Measurements from ENCODE around the gene MYL3.
"Not testable (repeated sequence)": the region's sequence is repeated elsewhere in the genome, so short reads cannot be mapped to it uniquely, and the experiment has no call there.

Gene MYL3

DNA sequence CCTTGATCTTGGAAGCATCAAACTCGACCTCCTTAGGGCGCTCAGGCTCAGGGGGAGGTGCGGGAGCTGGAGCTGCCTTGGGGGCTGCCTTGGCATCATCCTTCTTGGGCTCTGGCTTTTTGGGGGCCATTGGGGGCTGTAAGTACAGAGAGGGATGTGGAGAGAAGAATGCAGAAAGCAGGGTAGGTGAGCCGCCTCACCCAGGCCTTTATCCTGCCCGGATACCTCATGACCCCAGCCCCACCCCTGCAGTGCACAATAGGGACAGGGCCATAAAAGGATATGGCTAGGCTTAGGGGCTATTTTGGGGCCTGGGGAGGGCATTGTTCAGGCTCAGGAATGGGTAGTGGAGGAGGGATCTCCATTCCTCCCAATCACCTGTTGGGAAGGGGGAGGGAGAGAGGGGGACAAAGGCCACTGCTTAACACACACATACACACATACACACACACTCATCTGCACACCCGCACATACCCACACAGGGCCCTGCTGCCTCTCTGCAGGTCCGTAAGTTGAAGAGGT lies at the start of gene MYL3:
Gene MYL3 (minus strand): TSS at position 184 of the 522 bp plus-strand sequence. CDS start 54 bp downstream, at position 130.
- DNase-seq = no peak

DNA sequence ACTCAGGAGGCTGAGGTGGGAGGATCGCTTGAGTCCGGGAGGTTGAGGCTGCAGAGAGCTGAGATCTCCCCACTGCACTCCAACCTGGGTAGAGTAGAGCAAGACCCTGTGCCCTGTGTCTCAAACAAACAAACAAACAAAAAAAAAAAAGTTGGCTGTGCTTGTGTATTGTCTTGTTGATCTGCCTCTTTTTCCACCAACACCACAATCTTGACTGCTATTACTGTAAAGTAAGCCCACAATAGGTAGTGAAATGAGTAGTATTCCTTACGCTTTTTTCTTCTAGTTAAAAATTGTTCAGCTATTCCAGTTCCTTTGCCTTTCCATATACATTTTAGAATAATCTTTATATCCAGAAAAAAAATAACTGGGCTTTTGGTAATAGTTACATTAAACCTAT lies 49.7 kb upstream of the MYL3 start:
- DNase-seq = no peak

DNA sequence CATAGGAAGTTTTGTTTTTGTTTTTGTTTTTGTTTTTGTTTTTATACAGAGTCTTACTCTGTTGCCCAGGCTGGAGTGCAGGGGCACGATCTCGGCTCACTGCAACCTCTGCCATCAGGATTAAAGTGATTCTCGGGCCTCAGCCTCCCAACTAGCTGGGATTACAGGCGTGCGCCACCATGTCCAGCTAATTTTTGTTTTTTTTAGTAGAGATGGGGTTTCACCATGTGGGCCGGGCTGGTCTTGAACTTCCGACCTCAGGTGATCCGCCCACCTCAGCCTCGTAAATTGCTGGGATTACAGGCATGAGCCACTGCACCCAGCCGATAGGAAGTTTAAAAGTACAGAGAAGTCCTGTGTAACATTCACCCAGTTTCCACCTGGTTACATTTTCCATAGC lies 47.7 kb upstream of the MYL3 start:
- DNase-seq = not testable (repeated sequence)

DNA sequence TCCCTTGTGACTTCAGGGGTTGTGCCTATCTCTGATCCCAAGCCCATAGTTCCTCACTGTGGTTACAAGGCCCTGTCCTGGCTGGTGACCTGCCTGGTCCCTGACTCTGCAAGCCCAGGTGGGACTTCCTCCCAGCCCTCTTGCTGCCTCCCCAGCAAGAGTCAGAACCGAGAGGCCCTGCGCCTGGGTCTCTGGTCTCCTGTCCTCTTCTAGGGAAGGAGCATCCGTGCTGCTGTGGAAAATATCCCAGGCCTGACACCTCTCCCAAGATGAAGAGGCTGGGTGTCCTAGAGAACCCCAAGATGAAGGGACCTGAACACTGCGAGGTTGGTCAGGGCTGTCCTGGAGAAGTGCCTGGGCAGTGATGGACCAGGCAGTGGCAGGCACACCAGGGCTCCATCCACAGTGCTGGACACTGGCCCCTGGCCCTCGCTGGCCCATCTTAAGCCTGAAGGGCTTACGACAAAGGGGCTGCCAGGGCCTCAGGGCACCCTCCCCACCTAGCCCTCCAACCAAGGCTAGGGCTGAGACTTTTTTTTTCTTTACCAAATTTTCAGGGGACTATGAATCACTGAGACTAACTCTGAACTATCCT lies 47.0 kb upstream of the MYL3 start:
- DNase-seq = no peak

DNA sequence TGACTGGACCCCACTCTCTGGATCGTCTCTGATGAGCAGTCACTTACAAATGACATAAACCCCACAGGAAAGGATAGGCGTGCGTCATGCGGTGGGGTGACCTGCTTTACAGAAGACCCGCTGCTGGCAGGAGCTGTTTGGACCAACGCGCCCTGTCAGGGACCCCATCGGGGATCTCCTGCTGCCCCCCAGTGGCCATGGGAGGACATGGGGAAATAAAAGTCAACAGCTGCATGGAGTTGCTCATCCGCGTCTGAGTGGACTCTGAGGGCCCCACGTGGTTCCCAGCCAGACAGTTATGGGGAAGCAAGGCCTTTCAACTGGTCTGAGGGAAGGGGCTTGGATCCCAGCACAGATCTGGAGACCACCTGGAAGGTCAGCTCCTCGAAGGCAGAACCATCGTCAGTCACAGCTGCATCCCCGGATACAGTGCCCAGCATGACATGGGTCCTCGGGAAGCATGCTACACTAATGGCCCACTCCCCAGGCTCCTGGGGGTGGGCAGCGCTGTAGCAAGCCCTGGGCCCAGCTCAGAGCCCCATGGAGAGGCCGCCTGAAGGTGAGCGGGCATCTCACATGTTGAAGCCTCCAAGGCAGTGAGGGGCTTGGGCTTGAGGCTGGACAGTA lies 46.4 kb upstream of the MYL3 start:
- peak; percentile 87 for DNase-seq

DNA sequence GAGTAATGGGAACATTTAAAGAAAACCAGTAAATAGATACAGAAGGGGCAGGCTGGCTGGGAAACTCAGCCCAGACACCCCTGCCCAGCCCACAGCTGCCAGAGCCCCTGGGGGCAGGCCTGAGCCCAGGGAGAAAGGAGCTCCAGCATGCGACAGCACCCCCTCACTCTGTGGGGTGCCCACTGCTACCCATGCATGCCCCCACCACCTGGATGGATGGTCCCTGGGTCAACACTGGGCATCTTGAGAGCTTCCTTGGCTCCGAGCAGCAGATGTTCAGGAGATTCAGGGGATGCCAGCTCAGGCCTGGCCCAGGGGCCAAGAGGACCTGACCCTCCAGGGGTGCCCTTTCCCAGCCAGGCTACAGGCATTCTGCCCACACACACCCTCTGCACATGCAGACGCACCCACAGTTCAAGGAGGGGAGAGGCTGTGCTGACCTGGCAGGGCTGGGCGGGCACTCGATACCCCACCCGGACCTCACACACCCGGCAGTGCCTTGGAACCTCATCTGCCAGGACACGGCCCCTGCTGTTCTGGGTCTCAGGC lies 45.8 kb upstream of the MYL3 start:
- no peak for DNase-seq

DNA sequence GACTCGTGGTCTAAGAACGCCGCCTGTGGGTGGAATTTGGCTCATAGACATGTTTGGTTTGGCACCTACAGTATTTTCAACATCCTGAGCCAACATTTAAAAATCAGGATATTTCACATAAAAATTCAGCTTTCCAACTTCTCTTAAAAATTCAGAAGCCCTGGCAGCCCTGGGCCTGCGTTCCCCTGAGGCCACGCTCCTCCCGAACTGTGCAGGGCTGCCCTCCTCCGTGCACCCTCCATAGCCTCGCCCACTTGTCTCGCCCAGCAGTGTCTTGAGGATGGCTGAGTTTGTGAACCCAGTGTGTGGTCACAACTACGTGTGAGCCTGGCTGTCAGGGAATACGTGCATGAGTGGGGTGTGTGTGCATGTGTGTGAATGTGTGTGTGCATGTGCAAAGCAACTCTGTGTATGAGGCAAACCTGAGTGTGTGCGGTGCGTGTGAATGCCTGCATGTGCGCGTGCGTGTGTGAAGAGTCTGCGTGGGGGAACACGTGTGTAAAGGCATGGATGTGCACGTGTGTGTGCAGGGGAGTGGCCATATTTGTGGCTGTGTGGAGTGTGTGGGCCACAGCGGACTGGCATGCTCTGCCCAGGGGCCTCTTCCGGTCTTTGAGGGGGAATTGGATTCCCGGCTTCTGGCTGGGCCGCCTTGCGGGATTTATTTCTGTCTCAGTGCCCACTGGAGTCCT lies 45.2 kb upstream of the MYL3 start:
- DNase-seq = peak; percentile 55

DNA sequence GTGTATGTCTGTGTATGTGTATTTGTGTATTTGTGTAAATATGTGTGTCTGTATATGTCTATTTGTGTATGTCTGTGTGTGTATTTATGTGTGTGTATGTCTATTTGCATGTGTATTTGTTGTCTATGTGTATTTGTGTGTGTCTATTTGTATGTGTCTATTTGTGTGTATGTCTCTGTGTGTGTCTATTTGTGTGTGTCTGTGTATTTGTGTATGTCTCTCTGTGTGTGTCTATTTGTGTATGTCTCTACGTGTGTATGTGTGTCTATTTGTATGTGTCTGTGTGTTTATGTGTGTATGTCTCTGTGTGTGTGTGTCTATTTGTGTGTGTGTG lies 44.7 kb upstream of the MYL3 start:
- no peak for DNase-seq

DNA sequence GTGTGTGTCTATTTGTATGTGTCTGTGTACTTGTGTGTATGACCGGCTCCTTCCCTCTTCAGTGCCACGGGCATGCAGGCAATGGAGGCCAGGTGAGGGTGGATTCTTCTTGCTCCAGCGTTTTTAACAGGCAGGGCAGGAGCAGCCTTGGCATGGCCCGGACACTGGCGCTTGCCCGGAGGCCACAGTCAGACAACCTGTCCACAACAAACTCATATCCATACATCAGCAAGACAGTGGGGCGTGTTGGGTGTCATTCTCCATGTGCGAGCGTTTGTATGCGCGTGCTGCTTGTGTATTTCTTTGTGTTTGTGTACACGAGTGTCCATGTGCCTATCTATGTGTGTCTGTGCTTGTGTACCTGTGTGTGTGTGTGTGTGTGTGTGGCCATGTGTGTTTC lies 44.0 kb upstream of the MYL3 start:
- no peak for DNase-seq

DNA sequence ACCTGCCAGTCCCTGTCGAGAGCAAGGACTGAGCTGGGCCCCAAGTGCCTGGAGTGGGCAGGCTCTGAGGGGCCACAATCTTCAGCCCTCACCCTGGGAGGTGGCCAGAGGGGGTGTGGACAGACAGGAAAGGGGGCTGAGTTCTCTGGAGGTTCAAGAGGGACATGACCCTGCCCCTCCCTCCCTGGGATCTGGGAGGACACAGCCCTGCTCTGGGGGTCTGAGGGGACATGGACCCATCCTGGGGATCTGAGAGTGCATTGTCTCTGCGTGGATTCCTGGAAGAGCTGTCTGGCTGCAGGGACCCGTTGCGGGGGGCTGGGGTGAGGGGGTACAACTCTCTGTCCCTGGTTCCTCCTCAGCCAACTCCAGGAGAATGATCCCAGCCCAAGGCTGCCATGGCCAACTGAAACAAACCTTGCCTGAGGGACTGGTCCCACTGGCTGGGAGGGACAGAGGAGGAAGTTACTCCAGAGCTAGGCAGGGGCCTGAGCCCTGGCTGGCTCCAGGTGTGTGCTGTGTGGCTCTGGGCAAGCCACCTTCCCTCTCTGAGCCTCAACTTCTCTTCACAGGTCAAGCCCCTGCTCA lies 43.3 kb upstream of the MYL3 start:
- no peak for DNase-seq

DNA sequence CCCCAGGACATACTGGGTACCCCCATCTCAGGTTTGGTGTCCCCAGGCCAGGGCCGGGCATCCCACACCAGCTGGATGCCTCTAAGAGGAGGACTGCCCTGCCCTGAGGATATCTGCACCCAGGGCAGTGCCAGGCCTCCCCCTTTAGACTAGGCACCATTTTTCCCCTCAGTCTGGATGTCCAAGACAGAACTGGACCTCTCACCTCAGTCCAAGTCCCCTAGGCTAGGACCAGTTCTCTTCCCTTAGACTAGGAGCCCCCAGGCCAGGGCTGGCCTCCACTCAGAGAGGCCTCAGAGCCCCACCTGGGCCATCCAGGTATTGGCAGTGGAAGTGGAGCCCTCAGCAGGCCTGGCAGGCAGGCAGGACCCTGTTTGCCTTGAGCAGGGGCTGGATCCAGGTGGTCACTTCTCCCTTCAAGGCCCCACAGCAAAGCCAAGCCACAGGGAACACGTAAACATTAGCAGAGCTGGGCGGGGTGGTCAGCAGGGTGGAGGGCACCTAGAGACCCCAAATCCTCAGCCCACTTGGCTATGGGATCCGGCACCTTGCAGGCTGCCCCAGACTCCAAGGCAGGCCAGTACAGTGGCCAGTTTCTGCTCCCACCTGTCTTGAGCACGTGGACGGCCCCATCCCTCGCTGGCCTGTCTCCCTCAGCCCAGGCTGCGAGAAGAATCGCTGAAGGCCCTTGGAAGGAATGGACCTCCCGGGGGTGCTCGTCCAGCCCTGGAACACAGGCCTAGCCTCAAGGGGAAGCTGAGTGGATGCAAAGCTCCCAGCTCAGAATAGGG lies 42.6 kb upstream of the MYL3 start:
- no peak for DNase-seq

DNA sequence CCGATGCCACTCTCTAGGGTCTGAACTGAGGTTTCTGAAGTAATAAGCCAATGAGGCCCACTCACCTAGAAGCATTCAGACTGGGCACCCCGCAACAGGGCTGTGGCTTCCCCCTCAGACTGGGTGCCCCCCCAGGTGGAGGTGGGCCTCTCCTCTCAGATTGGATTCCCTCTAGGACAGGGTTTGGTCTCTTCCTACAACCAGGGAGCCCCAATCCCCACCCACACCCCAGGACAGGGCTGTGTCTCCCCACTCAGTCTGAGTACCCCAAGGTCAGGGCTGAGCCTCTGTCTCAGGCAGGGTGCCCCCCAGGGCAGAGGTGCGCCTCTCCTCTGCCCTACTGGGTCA lies 41.9 kb upstream of the MYL3 start:
- no peak for DNase-seq

DNA sequence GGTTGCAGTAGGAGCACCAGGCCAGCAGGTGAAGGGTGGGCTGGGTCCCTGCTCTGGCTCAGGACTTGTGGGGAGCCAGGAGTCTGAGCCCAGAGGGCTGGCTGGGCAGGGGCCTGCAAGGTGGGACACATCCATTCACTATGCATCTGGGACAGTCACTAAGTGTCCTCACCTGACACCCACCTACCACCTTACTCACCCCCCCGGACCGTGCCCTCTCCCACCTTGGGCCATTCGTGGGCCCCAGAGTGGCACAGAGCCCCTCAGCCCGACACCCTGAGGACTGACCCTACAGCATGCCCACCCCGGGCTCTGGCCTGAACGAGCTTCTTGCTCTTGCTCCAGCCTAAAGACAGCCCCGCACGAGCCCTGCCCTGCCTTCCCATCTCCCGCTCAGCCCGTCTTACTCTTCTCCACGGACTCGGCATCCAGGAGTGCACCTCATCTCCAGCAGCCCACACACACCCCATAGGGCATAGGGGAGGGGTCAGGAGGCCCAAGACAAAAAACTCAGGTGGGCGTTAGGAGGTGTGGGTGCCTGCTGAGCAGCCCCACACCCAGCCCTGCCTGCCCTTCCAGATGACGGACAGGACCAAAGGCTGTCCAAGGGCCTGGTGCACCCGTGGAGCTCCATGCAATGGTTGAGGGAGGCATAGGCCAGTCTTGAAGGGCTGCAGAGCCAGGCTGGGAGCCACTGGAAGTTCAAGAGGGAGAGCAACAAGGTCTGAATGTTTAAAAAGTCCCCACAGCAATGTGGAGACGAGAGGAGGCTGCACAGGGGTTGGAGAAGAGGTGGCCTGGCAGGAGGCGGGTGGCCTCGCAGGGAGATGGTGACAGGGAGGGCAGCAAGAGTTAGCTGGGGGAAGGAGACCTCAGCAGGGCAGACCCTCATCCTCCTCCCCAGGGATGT lies 41.3 kb upstream of the MYL3 start:
- DNase-seq = no peak

DNA sequence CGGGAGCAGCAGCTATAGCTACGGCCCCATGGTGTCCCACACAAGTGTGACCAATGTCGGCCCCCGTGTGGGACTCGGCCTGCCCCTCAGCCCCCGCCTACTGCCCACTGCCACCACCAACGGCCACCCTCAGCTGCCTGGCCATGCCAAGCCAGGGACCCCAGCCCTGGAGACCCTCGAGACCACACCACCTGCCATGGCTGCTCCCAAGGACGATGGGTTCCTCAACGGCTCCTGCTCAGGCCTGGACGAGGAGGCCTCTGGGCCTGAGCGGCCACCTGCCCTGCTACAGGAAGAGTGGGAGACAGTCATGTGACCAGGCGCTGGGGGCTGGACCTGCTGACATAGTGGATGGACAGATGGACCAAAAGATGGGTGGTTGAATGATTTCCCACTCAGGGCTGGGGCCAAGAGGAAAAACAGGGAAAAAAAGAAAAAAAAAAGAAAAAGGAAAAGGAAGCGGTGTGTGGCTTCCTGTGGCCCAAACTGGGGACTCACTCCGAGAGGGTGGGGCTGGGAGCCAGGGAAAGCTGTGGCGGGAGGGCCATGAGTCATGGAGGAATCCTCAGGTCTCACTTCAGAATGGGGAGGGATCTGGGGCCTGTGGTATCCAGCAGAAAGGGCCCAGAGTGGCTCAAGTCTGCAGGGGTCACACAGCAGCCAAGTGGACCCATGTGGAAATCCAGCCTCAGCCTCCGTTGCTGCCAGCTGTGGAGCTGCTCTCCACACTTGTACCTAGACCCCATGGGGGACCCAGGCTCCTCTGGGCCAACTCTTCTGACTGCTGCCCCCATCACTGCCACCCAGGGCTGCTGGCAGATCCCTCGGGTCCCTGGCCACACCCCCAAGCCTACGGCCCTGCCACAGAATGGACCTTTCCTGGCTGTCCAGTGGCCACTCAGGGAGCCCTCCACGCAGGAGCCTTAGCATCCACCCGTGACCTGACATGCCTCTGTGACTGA lies 40.4 kb upstream of the MYL3 start:
- DNase-seq = peak; percentile 67

DNA sequence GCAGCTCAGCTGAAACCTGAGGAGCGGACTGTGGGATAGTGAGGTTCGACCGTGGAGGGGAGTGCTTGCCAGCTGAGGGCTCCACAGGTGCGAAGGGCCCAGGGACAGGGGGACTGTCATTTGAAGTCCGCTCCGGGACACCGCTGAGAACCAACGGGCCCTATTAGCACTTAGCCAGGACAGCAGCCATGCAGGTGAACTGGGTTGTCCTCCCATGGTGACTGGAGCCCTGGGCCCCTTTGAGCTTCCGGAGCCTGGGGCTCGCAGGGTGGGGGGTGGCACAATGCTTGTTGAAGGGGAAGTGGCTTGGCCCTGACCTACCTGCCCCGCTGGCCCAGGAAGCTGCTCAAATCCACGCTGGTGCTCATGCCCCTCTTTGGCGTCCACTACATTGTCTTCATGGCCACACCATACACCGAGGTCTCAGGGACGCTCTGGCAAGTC lies 39.0 kb upstream of the MYL3 start:
- no peak for DNase-seq

DNA sequence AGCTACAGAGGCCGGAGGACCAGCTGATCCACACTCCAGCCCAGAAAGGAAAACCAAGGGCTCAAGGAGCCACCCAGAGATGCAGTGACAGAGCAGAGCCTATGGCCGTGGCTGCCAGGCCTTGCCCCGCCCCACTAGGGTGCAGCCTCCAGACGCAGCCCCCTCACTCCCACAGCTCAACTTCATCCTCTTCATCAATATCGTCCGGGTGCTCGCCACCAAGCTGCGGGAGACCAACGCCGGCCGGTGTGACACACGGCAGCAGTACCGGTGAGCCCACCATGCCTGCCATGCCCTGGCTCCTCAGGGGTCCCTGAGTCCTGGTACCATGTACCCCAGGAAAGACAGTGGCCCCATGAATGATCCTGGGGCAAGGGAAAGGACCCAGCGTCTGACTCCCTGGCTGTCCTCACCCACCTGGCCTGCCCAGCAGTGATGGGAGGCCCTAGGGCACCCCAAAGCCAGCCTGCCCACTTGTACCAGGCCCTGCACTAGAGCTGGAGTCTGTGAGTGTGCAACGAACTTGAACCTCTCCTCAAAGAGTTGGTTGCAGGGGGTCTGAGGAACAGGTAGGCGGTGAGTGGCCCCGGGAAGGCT lies 38.4 kb upstream of the MYL3 start:
- no peak for DNase-seq

DNA sequence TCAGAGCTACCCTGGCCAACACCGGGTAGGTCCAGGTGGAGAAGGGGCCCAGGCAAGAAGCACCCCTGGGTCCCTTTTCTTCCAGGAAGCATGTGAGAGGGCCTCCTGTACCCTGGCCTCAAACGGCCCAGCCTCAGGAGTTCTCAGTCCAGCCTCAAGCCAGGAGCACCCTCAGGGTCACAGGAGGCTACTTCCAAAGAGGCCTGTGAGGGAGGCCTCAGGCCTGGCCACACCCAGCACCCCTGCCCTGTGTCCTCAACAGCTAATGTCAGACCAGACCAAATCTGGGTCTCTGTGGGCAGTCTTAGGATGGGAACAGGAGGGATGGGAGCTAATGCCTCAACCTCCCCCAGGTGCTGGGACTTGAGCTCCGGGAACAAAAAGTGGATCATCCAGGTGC lies 37.8 kb upstream of the MYL3 start:
- no peak for DNase-seq

DNA sequence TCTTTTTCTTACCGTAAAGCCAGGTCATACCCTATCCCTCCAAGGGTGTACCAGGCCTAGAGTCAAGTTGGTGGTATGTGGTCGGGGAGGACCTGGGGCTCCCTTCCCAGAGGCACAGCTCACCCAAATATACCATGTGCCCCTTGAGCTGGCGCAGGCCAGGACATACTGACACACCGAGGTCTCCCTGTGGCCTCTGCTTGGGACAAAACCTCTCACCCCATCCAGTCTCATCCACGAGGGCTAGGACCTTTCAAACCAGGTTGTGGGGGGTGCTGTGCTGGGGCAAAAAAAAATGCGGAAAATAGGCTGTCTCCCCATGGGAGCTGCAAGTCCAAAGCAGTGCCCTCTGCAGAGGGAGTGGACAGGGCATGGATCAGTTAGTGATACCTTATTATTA lies 37.1 kb upstream of the MYL3 start:
- DNase-seq = no peak

DNA sequence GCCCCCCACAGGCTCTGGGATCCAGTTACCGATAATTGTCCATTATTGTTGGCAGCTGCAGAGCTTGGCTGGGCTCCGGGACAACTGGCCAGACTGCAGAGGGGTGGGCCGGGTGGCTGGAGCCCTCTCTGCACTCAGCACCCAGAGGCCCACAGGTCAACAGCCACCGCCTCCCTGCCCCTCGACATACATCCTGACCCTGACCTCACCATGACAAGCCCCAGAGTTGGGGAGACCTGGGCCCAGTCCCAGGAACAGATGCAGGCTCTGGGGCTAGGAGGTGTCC lies 36.7 kb upstream of the MYL3 start:
- no peak for DNase-seq

All from fibroblast of upper back skin (primary cell).